ENCODE data around the gene PEX11B. TPM values are rescaled to one million over a fixed set of nuclear protein-coding genes. Genes with fewer than 3 reads are reported as not detected.

Gene PEX11B
- total RNA-seq, 1 experiment from 2014 or later, result 13.7 TPM

- no peak overlapping the region for H2BK120ac ChIP-seq (ENCODE audit: low read depth, low read length, poor library complexity, severe bottlenecking)
- no peaks in the 10 kb centered on the region for H3K79me1 ChIP-seq (ENCODE audit: insufficient read depth, low read depth, low read length, poor library complexity, severe bottlenecking)
- no peak overlapping the region for H3K56ac ChIP-seq (ENCODE audit: insufficient read length, low read depth, low read length)
- H3K4me2 ChIP-seq (ENCODE audit: insufficient read depth, insufficient read length, low read length), result no peak overlapping the region
- H2BK12ac ChIP-seq (ENCODE audit: insufficient read length, low read depth, low read length), result no peak overlapping the region
- no CpG with 5 or more reads among the region's 5 CpGs for WGBS (ENCODE audit: extremely low coverage, insufficient read length, low lambda C conversion rate)
- no peak overlapping the region for H3T11ph ChIP-seq (ENCODE audit: low read length)
- H4K5ac ChIP-seq (ENCODE audit: insufficient read length, low read depth, low read length), result no peak overlapping the region
- no peaks in the 10 kb centered on the region for H3K4me1 ChIP-seq (ENCODE audit: insufficient read depth, low read length)
- H2AFZ ChIP-seq (ENCODE audit: low read length), result no peak overlapping the region
- Mint-ChIP-seq H3K9me3 (no peaks in the 10 kb centered on the region), H3K36me3 (ENCODE audit: insufficient read depth in 1 of 3, low read depth in 3 of 3) (no peaks in the 10 kb centered on the region), H3K27me3 (ENCODE audit: low read depth) (peaks cover 26% of the 10 kb centered on the region), H3K4me3 (no peak overlapping the region), H3K27ac (no peak overlapping the region; a peak in 1 of 7 replicates), H3K4me1 (peaks cover 0 to 4% of the 10 kb centered on the region in 2 experiments; a peak in 1 of 4 replicates)
- no peak overlapping the region for H3K18ac ChIP-seq (ENCODE audit: insufficient read length, low read depth, low read length)
- no peak overlapping the region for H3K27ac ChIP-seq (ENCODE audit: insufficient read length, low read depth, low read length)
- no peaks in the 10 kb centered on the region for H3K27me3 ChIP-seq (ENCODE audit: insufficient read depth, low read length)
- no peak overlapping the region for H2BK20ac ChIP-seq (ENCODE audit: low read depth, low read length, poor library complexity, severe bottlenecking)
- no peak overlapping the region for H4K91ac ChIP-seq (ENCODE audit: insufficient read length, low read depth, low read length)
- no peak overlapping the region for H3K4ac ChIP-seq (ENCODE audit: low read depth, low read length)
- no peak overlapping the region for H2BK5ac ChIP-seq (ENCODE audit: insufficient read length, low read length)
- H4K8ac ChIP-seq (replicated peaks; ENCODE audit: insufficient read length, low read depth, low read length), result no peak overlapping the region
- no peak overlapping the region for H3K14ac ChIP-seq (ENCODE audit: insufficient read depth, low read length)
- no peak overlapping the region for H3K9ac ChIP-seq (ENCODE audit: extremely low read depth, insufficient read length, low read length)
- no peaks in the 10 kb centered on the region for H4K20me1 ChIP-seq (ENCODE audit: control insufficient read depth, insufficient read depth, insufficient read length)
- no peak overlapping the region for H2AK5ac ChIP-seq (ENCODE audit: insufficient read length, low read length)
- H3K79me2 ChIP-seq (ENCODE audit: insufficient read depth, low read length), result no peaks in the 10 kb centered on the region
- H3K9me3 ChIP-seq (ENCODE audit: control insufficient read depth, low read depth, low read length), result no peaks in the 10 kb centered on the region
- no peak for DNase-seq
- H2BK15ac ChIP-seq (ENCODE audit: low read depth, low read length), result no peak overlapping the region
- H3K23ac ChIP-seq (ENCODE audit: insufficient read length, low read depth, low read length), result no peak overlapping the region
- TF ChIP-seq, protein P1, sequence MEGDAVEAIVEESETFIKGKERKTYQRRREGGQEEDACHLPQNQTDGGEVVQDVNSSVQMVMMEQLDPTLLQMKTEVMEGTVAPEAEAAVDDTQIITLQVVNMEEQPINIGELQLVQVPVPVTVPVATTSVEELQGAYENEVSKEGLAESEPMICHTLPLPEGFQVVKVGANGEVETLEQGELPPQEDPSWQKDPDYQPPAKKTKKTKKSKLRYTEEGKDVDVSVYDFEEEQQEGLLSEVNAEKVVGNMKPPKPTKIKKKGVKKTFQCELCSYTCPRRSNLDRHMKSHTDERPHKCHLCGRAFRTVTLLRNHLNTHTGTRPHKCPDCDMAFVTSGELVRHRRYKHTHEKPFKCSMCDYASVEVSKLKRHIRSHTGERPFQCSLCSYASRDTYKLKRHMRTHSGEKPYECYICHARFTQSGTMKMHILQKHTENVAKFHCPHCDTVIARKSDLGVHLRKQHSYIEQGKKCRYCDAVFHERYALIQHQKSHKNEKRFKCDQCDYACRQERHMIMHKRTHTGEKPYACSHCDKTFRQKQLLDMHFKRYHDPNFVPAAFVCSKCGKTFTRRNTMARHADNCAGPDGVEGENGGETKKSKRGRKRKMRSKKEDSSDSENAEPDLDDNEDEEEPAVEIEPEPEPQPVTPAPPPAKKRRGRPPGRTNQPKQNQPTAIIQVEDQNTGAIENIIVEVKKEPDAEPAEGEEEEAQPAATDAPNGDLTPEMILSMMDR (conservative IDR thresholded peaks at IDR 0.05), result no peak
- H3K23me2 ChIP-seq (ENCODE audit: insufficient read length, low read depth, low read length, poor library complexity, severe bottlenecking), result no peaks in the 10 kb centered on the region
Measured at GRCh38 chr1:145898756-145899155, 19.8 kb downstream of the PEX11B start.

Data from H9 (cell line).